NCI-H1930 (cell line): ENCODE measurements around the gene PACRG.

Experiments used
- DNase-seq, 2 experiments: peaks; one replicate each; lab custom pipeline; 2025; lab: John Stamatoyannopoulos, UW

PACRG gene

GRCh38 chr6:163137398-163137881, 409.7 kb downstream of the PACRG start:
- no peak for DNase-seq

- no peak for DNase-seq
These were observed 418.3 kb downstream of the PACRG start for GRCh38 chr6:163146036-163146435.

GRCh38 chr6:163147994-163148393, 420.2 kb downstream of the PACRG start:
- no peak for DNase-seq

- DNase-seq, result no peak
These were observed 420.9 kb downstream of the PACRG start for GRCh38 chr6:163148451-163149278.

GRCh38 chr6:163149279-163149848, 421.6 kb downstream of the PACRG start:
- DNase-seq, result no peak

- no peak for DNase-seq
These were observed 423.4 kb downstream of the PACRG start for GRCh38 chr6:163151212-163151611.

GRCh38 chr6:163152701-163153100, 424.9 kb downstream of the PACRG start:
- DNase-seq, result no peak

GRCh38 chr6:163159110-163159509, 431.3 kb downstream of the PACRG start:
- no peak for DNase-seq

GRCh38 chr6:163159689-163160088, 431.9 kb downstream of the PACRG start:
- no peak for DNase-seq

- no peak for DNase-seq
These were observed 434.5 kb downstream of the PACRG start for GRCh38 chr6:163162007-163162873.

- DNase-seq, result no peak
These were observed 435.1 kb downstream of the PACRG start for GRCh38 chr6:163162874-163163213.

GRCh38 chr6:163164175-163164900, 436.6 kb downstream of the PACRG start:
- DNase-seq, result no peak

- DNase-seq, result no peak
These were observed 437.6 kb downstream of the PACRG start for GRCh38 chr6:163165155-163165910.

- no peak for DNase-seq
These were observed 438.1 kb downstream of the PACRG start for GRCh38 chr6:163165922-163166321.

GRCh38 chr6:163166507-163166906, 438.7 kb downstream of the PACRG start:
- DNase-seq, result no peak

GRCh38 chr6:163169521-163169920, 441.7 kb downstream of the PACRG start:
- no peak for DNase-seq

GRCh38 chr6:163170294-163170883, 442.6 kb downstream of the PACRG start:
- no peak for DNase-seq

- no peak for DNase-seq
These were observed 446.0 kb downstream of the PACRG start for GRCh38 chr6:163173741-163174140.

- DNase-seq, result no peak
These were observed 447.5 kb downstream of the PACRG start for GRCh38 chr6:163175301-163175700.

GRCh38 chr6:163176097-163176496, 448.3 kb downstream of the PACRG start:
- no peak for DNase-seq

- no peak for DNase-seq
These were observed 449.2 kb downstream of the PACRG start for GRCh38 chr6:163177007-163177406.
